Esophagus muscularis mucosa (tissue), 4 donors: Measurements from ENCODE around the gene S100B. TPM values are rescaled to one million over a fixed set of nuclear protein-coding genes. Genes with fewer than 3 reads are reported as not detected.

Source experiments
- DNase-seq: peaks from one replicate; pipeline ENCODE4 v3.0.0-alpha.2; 2017; ENCODE audit errors: extremely low spot score
- H3K27ac ChIP-seq, 4 donors: fragments of 200-600 bp; sonication (generic); replicated peaks in 1 of 4; 1 replicate in 3 of 4; 2 replicates in 1 of 4; pipeline ENCODE4 v1.5.1; 2016 to 2019; ENCODE audit warnings: mild to moderate bottlenecking in 1 of 4
- H3K27me3 ChIP-seq, 4 donors: fragments of 200-600 bp; sonication (generic); one replicate each; pipeline versions ENCODE4 v1.5.1 to v1.6.0; 2016 to 2019
- H3K36me3 ChIP-seq, 4 donors: fragments of 200-600 bp; sonication (generic); one replicate each; pipeline ENCODE4 v1.5.1; 2016 to 2019
- H3K4me1 ChIP-seq, 4 donors: fragments of 200-600 bp; sonication (generic); one replicate each; pipeline ENCODE4 v1.5.1; 2016 to 2019
- H3K4me3 ChIP-seq, 4 donors: fragments of 200-600 bp; sonication (generic); 1 replicate in 2 of 4; 2 replicates in 2 of 4; pipeline ENCODE4 v1.5.1; 2016 to 2019; ENCODE audit warnings: mild to moderate bottlenecking in 4 of 4, moderate library complexity in 1 of 4
- H3K9me3 ChIP-seq, 4 donors: fragments of 200-600 bp; sonication (generic); 1 replicate in 3 of 4; 2 replicates in 1 of 4; pipeline ENCODE4 v1.5.1; 2016 to 2019
- EP300 ChIP-seq: sonication (generic); formaldehyde crosslinking; IDR thresholded peaks from one replicate; pipeline ENCODE4 v1.6.1; 2017; ENCODE audit warnings: antibody characterized with exemption
- POLR2A ChIP-seq: fragments of 450-650 bp; IDR thresholded peaks from one replicate; pipeline ENCODE4 v1.6.1; 2017; ENCODE audit warnings: antibody characterized with exemption, moderate library complexity, mild to moderate bottlenecking, low read depth
- POLR2AphosphoS5 ChIP-seq, 2 donors: sonication (generic); formaldehyde crosslinking; IDR thresholded peaks; one replicate each; pipeline ENCODE4 v1.6.1; 2017; ENCODE audit warnings: antibody characterized with exemption in 2 of 2
- WGBS: methylation state at CpG from one replicate; pipeline ENCODE4 v1.1.5; 2018; 5-methylcytosine and 5-hydroxymethylcytosine counted together
- intact Hi-C: fragments of 100-400 bp; cut with DNase I; formaldehyde crosslinking; loops from one replicate; pipeline ENCODE4 v1.15.1; 2023
- total RNA-seq, 4 donors: library from RNA; depleted of rRNA; stranded (reverse); fragments of >200 nt; gene quantifications; one replicate each; pipeline versions ENCODE4 v1.1.0 to v1.2.1, GENCODE V29; 2016
- TF ChIP-seq, protein P1 (sequence below), 3 experiments: fragments of 200-600 bp in 2 of 3; fragments of 450-650 bp in 1 of 3; sonication (generic) in 2 of 3; IDR thresholded peaks; one replicate each; pipeline ENCODE4 v1.5.1; 2017 to 2019; ENCODE audit warnings: antibody characterized with exemption in 3 of 3, mild to moderate bottlenecking in 2 of 3, moderate library complexity in 1 of 3

S100B gene
- total RNA-seq, 4 donors from 2014 or later, result 16.0 to 38.2 (median 30.7) TPM

GRCh38 chr21:46613391-46613790 lies 8.5 kb upstream of the S100B start:
- H3K27me3 ChIP-seq, result peaks cover 0 to 6% (median 0%) of the 10 kb centered on the region in 4 donors
- TF ChIP-seq POLR2A (no peak), POLR2AphosphoS5 (IDR thresholded peaks at IDR 0.05) (no peak), EP300 (no peak)
- TF ChIP-seq, protein P1, sequence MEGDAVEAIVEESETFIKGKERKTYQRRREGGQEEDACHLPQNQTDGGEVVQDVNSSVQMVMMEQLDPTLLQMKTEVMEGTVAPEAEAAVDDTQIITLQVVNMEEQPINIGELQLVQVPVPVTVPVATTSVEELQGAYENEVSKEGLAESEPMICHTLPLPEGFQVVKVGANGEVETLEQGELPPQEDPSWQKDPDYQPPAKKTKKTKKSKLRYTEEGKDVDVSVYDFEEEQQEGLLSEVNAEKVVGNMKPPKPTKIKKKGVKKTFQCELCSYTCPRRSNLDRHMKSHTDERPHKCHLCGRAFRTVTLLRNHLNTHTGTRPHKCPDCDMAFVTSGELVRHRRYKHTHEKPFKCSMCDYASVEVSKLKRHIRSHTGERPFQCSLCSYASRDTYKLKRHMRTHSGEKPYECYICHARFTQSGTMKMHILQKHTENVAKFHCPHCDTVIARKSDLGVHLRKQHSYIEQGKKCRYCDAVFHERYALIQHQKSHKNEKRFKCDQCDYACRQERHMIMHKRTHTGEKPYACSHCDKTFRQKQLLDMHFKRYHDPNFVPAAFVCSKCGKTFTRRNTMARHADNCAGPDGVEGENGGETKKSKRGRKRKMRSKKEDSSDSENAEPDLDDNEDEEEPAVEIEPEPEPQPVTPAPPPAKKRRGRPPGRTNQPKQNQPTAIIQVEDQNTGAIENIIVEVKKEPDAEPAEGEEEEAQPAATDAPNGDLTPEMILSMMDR (IDR thresholded peaks at IDR 0.05), result no peak
- H3K4me1 ChIP-seq, result no peaks in the 10 kb centered on the region
- WGBS, result 86% methylated on average over 6 of the region's 6 CpGs
- no peaks in the 10 kb centered on the region for H3K36me3 ChIP-seq
- H3K27ac ChIP-seq, result no peak overlapping the region
- peaks cover 0 to 13% (median 3%) of the 10 kb centered on the region in 4 donors for H3K9me3 ChIP-seq
- intact Hi-C loops, result no loop called here
- DNase-seq, result no peak
- H3K4me3 ChIP-seq, result no peak overlapping the region

DNA sequence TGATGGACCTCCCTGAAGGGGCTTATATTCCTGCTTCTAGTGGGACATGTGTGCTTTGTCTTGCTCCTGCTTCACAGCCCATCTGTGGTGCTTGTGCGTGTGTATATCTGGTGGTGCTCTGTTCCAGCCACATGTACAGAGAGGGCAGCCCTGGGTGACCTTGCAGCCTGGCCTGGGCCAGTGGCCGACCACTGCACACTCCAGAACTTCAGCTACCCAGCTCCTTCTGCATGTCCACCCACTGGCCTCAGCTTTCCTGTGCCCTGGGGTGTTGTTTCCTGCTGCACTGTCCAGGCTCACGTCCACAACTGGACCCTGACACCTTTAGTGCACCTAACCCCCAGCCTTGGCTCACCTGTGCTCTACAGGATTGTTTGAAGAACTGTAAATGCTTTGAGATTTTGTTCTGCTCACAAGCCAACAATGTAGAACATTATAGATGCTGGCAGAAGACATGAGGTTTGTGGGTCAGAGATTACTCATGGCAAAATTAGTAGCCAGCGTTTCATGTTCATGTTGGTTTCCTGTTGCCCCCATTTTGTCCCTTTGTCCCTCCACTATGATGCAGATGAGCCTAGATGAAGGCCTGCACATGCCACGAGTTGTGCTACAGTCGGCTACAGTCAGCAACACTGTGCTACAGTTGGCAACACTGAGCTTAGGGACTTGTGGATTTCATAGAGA lies 5.3 kb upstream of the S100B start:
- Histone ChIP-seq H3K4me3 (no peak overlapping the region), H3K4me1 (peaks cover 0 to 14% (median 5%) of the 10 kb centered on the region in 4 donors), H3K36me3 (no peaks in the 10 kb centered on the region), H3K9me3 (peaks cover 0 to 13% (median 3%) of the 10 kb centered on the region in 4 donors), H3K27me3 (peaks cover 0 to 6% (median 0%) of the 10 kb centered on the region in 4 donors), H3K27ac (no peak overlapping the region)
- no peak for DNase-seq
- intact Hi-C loops, result no loop called here
- TF ChIP-seq POLR2A, result no peak
- TF ChIP-seq, protein P1 (IDR thresholded peaks at IDR 0.05), result no peak
- no peak for TF ChIP-seq EP300
- no peak for TF ChIP-seq POLR2AphosphoS5 (IDR thresholded peaks at IDR 0.05)
- 80% methylated on average over 5 of the region's 6 CpGs for WGBS

- WGBS, result 77% methylated on average over 3 of the region's 3 CpGs
- DNase-seq, result no peak
- no peak overlapping the region for H3K27ac ChIP-seq
- H3K4me1 ChIP-seq, result peaks cover 0 to 17% (median 5%) of the 10 kb centered on the region in 4 donors
- no peak overlapping the region for H3K4me3 ChIP-seq
- no peak for TF ChIP-seq EP300
- H3K36me3 ChIP-seq, result no peaks in the 10 kb centered on the region
- H3K9me3 ChIP-seq, result peaks cover 0 to 13% (median 3%) of the 10 kb centered on the region in 4 donors
- H3K27me3 ChIP-seq, result peaks cover 0 to 6% (median 0%) of the 10 kb centered on the region in 4 donors
- intact Hi-C loops, result no loop called here
These were observed 3.8 kb upstream of the S100B start for GRCh38 chr21:46608672-46609111.

DNA sequence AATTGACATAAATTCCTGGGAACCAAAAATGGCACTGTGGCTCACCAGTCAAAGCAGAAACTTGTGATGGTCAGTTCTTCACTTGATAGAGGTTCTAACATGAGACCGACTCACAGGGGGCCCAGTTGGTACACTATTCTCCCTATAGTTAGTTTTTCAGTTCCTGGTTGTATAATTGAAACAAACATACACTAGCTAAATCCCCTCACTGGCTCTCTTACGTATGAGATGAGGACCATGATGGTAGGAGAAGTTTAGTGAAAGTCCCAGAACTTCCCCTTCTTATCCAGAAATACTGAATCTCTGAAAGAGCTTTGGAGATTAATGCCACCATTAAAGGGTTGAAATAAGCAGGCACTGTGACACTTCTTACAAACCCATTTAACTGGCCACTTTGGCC lies 2.8 kb upstream of the S100B start:
- WGBS, result 91% methylated on average over 2 of the region's 2 CpGs
- no peak for DNase-seq
- Histone ChIP-seq H3K9me3 (peaks cover 0 to 13% (median 3%) of the 10 kb centered on the region in 4 donors), H3K27me3 (peaks cover 0 to 6% (median 0%) of the 10 kb centered on the region in 4 donors), H3K4me3 (no peak overlapping the region), H3K27ac (no peak overlapping the region), H3K4me1 (peaks cover 0 to 17% (median 5%) of the 10 kb centered on the region in 4 donors), H3K36me3 (no peaks in the 10 kb centered on the region)
- TF ChIP-seq EP300, result no peak
- TF ChIP-seq, protein P1 (IDR thresholded peaks at IDR 0.05), result no peak
- TF ChIP-seq POLR2AphosphoS5 (IDR thresholded peaks at IDR 0.05), result no peak
- TF ChIP-seq POLR2A, result no peak
- intact Hi-C loops, result no loop called here

GRCh38 chr21:46606427-46606813 lies 1.5 kb upstream of the S100B start:
- no peak for DNase-seq
- H3K27ac ChIP-seq, result peak overlapping the region in 3 of 4 donors; percentile 0 to 55 (median 27)
- H3K9me3 ChIP-seq, result peaks cover 0 to 13% (median 3%) of the 10 kb centered on the region in 4 donors
- peaks cover 0 to 17% (median 5%) of the 10 kb centered on the region in 4 donors for H3K4me1 ChIP-seq
- TF ChIP-seq EP300, result no peak
- no peak for TF ChIP-seq POLR2A
- TF ChIP-seq, protein P1 (IDR thresholded peaks at IDR 0.05), result no peak
- no peak for TF ChIP-seq POLR2AphosphoS5 (IDR thresholded peaks at IDR 0.05)
- WGBS, result 70% methylated on average over 2 of the region's 7 CpGs
- intact Hi-C loops, result no loop called here
- H3K4me3 ChIP-seq, result no peak overlapping the region
- H3K36me3 ChIP-seq, result no peaks in the 10 kb centered on the region
- H3K27me3 ChIP-seq, result peaks cover 0 to 6% (median 0%) of the 10 kb centered on the region in 4 donors
